ENCODE measurements around the gene TBCD. TPM values are rescaled to one million over a fixed set of nuclear protein-coding genes. Genes with fewer than 3 reads are reported as not detected.

TBCD gene
- 10 to 100 TPM in 11 of 12 donors, not detected in 1; 47.5 to 79.6 (median 55.9) TPM for polyA plus RNA-seq (ENCODE audit: insufficient read length in 12 of 12)
- long read RNA-seq, donor 1, full-length matches to known transcripts, result 18 of 18 reads
- long read RNA-seq, donor 1, partial matches to known transcripts, result 0 of 18 reads
- long read RNA-seq, donor 1, other reads (novel, unspliced or antisense), result 0 of 18 reads
- long read RNA-seq, donor 2, partial matches to known transcripts, result 0 of 1 reads
- long read RNA-seq, donor 2, other reads (novel, unspliced or antisense), result 0 of 1 reads
- long read RNA-seq, donor 3, transcript TBCD-208 (3 exons, 776 nt), result major isoform, 7 of 9 reads
- long read RNA-seq, donor 3, partial matches to known transcripts, result 0 of 9 reads
- long read RNA-seq, donor 3, other reads (novel, unspliced or antisense), result 0 of 9 reads
- long read RNA-seq, donor 4, partial matches to known transcripts, result 0 of 2 reads
- long read RNA-seq, donor 4, other reads (novel, unspliced or antisense), result 0 of 2 reads
- long read RNA-seq, donor 5, transcript TBCD-208 (3 exons, 776 nt), result major isoform, 9 of 12 reads
- long read RNA-seq, donor 5, partial matches to known transcripts, result 0 of 12 reads
- long read RNA-seq, donor 5, other reads (novel, unspliced or antisense), result 0 of 12 reads
- long read RNA-seq, donor 6, transcript TBCD-208 (3 exons, 776 nt), result major isoform, 15 of 16 reads
- long read RNA-seq, donor 6, partial matches to known transcripts, result 0 of 16 reads
- long read RNA-seq, donor 6, other reads (novel, unspliced or antisense), result 0 of 16 reads
- long read RNA-seq, donor 7, transcript TBCD-208 (3 exons, 776 nt), result major isoform, 6 of 9 reads
- long read RNA-seq, donor 7, partial matches to known transcripts, result 0 of 9 reads
- long read RNA-seq, donor 7, other reads (novel, unspliced or antisense), result 0 of 9 reads
- long read RNA-seq, donor 8, transcript TBCD-208 (3 exons, 776 nt), result major isoform, 11 of 14 reads
- long read RNA-seq, donor 8, partial matches to known transcripts, result 0 of 14 reads
- long read RNA-seq, donor 8, other reads (novel, unspliced or antisense), result 0 of 14 reads
- long read RNA-seq, donor 9, transcript TBCD-208 (3 exons, 776 nt), result major isoform, 6 of 12 reads
- long read RNA-seq, donor 9, partial matches to known transcripts, result 0 of 12 reads
- long read RNA-seq, donor 9, other reads (novel, unspliced or antisense), result 0 of 12 reads
- long read RNA-seq, donor 10, full-length matches to known transcripts, result 20 of 34 reads
- long read RNA-seq, donor 10, partial matches to known transcripts, result 14 of 34 reads
- long read RNA-seq, donor 10, other reads (novel, unspliced or antisense), result 0 of 34 reads
- long read RNA-seq, donor 11, full-length matches to known transcripts, result 9 of 9 reads
- long read RNA-seq, donor 11, partial matches to known transcripts, result 0 of 9 reads
- long read RNA-seq, donor 11, other reads (novel, unspliced or antisense), result 0 of 9 reads

DNA sequence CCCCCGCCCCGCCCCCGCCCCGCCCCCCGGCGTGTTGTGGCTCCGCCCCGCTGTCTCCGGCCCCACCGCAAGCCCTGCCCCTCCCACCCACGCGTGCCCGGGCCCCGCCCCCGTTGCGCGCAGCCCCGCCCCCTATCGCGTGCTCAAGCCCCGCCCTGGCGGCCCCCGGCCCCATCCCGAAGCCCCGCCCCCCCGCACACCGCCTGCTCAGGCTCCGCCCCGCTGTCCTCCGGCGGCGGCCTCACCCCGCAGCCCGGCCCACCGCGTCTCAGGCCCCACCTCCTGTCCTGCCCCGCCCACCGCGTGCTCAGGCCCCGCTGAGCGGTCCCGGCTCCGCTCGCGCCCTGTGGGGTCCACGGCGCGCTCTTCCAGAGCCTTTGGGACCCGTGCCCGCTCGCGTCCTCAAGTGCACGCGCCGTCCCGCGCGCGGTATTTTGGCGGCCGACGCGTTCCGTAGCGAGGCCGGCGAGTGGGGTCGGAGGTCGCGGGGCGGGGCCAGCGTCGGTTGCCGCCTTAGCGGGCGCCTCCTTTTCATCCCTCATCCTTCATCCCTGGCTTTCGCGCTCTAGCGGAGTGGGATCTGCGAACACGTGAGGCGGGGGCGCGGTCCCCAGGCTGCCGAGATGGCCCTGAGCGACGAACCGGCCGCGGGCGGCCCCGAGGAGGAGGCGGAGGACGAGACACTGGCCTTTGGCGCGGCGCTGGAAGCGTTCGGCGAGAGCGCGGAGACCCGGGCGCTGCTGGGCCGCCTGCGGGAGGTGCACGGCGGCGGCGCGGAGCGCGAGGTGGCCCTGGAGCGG lies at the start of gene TBCD:
Gene TBCD (plus strand): TSS at position 495 of the 800 bp plus-strand sequence. CDS start 129 bp downstream, at position 624.
- DNase-seq, result peak; percentile 91

DNA sequence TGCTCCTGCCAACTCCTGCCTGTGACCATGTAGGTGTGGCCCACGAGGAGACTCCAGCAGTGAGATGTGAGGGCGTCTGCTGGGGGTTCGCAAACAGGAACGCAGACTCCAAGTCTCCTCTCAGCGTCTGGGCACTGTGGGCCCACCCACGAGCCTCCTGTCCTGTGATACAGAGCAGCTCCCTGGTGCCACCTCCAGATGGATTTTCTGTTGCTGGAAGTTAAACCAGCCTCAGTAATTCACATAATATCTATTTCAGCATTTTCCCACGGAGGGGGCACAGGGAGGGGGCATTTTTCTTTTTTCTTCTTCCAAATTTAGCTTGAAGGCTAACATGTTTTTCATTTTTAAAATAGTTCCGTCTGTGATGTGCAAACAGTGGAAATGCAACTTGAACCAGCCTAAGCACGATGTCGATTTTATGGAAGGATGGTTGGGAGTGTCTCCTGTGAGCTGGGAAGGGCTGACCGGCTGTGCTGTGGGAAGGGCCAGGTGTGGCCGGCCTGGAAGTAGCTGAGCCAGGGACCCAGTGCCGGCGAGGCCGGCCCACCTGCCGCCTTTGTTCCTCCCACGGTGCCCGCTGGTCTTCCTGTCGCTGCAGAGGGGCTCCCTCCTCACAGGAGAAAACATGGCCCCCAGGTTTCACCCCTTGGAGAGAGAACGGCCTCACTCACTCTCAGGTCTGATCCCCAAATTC lies 49.5 kb upstream of the TBCD start:
- DNase-seq, result no peak

- no peak for DNase-seq
Observed at GRCh38 chr17:82703036-82703745, 48.7 kb upstream of the TBCD start.

DNA sequence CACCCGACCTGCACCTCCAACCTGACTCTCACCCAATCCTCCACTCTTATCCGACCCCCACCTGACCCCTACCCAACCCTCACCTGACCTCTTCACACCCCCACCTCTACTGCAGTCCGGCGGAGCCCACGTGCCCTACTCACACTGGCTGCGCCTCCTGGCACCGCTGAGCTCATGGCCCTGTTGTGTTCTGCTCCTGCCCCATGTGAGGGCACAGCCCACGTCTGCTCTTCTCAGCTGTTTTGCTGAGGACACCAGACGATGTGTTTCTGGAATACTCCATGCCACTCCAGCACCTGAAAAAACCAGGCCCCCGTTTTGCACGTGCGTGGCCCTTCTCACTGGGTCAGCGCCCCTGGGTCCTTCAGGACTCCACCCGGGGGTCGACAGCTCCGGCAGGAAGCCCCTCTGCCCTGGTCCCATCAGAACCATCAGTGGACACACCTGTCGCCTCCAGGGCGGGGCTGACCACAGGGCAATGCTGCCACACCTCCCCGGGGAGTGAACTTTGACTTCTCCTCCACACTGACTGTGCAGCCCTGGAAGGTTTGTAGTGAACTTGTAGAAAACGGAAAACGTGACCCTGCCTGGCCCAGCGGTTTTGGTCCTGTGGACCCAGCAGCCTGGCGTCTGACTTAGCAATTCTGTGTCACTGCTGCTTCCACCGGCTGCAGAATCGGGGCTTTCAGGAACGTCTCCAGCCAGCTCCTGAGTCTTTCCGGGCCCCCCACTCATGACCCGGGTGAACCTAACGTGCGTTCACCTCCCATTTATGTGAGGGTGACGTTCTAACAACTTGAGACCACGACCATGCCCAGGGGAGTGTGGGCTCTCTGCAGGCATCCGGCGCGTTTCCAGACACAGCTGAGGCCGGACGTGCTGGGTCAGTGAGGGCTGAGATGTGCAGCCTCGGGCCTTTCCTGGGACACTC lies 47.7 kb upstream of the TBCD start:
- DNase-seq, result no peak

GRCh38 chr17:82704886-82705285 lies 47.0 kb upstream of the TBCD start:
- DNase-seq, result no peak

DNA sequence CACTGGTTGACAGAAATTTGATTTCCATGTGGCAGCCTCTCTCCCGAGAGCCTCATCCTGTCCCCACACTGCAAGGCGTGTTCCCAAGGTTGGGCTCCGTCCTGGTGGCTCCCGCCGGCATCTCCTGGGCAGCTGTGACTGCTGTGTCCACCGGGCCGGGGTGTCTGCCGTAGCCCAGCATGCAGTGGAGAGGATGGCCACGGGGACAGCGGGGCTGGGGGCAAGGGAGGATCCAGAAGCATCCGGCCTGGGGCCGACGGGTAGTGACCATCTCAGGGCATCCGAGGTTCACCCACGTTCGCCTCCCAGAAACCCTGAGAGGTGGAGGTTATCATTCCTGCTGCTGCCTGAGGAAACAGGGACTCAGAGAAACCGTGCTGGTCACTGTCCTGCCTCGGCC lies 46.1 kb upstream of the TBCD start:
- no peak for DNase-seq

DNA sequence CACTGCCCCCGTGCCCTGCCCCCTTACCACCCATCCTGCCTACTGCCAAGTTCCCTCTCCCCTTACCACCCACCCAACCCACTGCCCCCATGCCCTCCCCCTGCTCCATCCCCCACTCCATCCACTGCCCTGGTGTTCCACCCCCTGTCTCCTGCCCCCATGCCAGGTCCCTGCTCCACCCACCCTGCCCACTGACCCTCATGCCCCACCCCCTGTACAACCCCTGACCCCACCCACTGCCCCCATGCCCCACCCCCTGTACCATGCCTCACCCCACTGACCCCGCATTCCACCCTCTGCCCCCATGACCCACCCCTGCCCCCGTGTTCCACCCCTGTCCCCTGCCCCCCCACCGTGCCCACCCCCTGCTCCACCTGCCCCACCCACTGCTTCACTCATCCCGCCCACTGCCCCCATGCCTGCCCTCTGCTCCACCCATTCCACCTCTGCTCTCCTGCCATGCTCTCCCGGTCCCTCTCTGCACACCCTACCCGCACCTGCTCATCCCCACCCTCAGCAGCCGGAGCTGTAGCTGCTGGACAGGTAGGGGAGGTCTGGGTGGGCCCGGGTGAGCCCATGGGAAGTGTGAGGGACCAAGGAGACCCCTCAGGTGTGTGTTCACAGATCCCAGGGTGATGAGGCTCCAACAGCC lies 42.7 kb upstream of the TBCD start:
- DNase-seq, result no peak

DNA sequence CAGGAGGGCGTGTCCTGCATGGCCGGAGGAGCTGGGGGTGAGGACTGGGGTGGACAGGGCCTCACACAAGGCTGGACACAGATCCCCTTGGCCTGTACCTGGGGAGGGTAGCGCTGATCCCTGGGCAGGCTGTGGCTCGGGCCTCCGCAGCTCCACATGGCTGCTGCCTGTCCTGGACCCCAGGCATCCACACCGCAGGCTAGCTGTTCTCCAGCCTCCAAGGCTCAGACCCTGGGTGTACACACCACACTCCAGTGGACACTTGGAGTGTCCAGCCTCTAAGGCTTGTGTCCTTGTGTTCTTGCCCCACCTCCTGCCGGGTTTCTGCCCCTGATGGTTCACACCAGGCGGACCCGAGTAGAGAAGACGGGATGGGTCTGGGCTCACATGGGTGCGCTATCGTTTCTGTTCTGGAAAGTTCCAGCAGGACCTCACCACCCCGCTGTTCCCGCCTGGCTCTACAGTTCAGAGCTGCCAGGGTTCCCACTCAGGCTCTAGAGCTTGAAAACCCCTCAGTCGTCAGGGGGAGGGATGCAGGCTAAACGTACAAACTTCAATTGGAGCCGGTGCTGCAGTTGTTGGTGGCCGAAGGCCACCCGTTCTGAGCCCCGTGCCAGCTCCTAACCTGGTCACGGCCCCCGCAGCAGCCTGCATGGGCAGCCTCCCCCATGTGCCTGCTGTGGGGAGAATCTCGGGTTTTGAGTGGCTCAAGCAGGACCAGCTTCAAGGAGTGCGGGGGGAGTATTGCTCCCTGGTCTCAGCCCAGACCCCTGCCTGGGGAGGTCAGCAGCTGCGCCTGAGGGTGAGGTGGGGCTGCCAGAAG lies 42.0 kb upstream of the TBCD start:
- no peak for DNase-seq

DNA sequence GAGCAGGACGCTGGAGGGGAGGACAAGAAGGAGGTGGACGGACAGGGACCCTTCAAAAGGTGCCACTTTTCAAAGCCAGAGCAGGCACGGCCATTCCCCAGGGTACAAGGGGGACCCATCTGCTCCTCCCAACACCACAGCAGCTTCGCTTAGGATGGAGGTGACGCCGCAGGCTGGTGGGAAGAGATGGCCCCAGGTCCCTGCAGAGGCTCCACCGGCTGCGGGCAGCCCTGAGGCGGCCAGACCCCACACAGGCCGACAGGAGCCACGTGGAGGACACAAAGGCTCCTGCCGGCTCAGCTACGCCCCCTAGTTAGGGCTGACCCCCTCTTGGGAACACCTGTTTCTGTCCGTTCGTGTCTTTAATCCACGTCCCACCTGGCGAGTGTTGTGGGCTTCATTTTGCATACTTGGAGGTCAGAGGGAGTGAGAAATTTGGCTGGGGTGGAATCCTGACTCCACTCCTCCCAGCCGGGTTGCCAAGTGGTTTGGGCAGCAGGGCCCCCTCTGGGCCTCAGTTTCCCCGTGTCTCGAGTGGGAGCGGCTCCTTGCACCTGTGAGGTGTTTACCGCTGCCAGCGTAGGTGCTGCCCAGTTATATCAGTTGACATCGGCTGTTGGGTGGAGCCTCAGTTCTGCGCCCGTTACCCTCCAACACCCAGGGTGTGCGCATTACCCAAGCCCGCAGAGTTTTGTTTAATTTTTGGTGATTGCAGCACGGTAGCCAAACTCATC lies 41.2 kb upstream of the TBCD start:
- no peak for DNase-seq

DNA sequence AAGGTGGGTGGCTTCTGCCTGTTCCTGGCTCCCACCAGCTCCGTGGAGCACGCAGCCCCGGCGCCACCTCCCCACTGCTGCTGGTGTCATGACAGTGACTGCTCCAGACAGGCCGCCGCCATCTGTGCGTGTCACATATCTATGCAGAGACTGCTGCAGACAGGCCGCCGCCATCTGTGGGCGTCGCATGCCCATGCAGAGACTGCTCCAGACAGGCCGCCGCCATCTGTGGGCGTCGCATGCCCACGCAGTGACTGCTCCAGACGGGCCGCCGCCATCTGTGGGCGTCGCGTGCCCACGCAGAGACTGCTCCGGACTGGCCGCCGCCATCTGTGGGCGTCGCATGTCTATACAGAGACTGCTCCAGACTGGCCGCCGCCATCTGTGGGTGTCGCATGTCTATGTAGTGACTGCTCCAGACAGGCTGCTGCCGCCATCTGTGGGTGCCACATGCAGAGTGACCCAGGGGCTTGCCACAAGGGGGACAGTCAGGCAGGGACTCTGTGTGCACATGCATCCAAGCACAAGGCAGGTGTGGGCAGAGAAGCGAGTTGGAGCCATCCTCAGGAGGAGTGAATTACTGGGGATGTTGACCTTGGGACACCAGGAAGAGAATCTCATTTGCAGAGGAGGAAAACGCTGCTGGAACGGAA lies 38.7 kb upstream of the TBCD start:
- no peak for DNase-seq

GRCh38 chr17:82716203-82717010 lies 35.5 kb upstream of the TBCD start, which contains the start of gene FN3KRP:
Gene FN3KRP, plus strand, starts transcription at chr17:82716706. Its CDS starts 50 bp downstream, at chr17:82716756.
- peak; percentile 95 for DNase-seq

- no peak for DNase-seq
Observed at GRCh38 chr17:82718986-82719685, 32.7 kb upstream of the TBCD start.

GRCh38 chr17:82720204-82720603 lies 31.7 kb upstream of the TBCD start:
- DNase-seq, result no peak

Data from muscle of arm (tissue), 14 donors.